ENCODE results near the gene AHR.

Gene AHR

GRCh38 chr7:17266565-17266964 lies 31.9 kb upstream of the AHR start:
- H3K9ac ChIP-seq = no peak overlapping the region
- H3K4me3 ChIP-seq (IDR thresholded peaks at IDR 0.05; ENCODE audit: insufficient read depth, low read depth, low read length) = no peak overlapping the region
- no peaks in the 10 kb centered on the region for H3K36me3 ChIP-seq (ENCODE audit: insufficient read depth)
- H3K4me2 ChIP-seq = no peak overlapping the region
- no peak for TF ChIP-seq CTCF (conservative IDR thresholded peaks at IDR 0.05; ENCODE audit: low read depth, low read length)
- H4K20me1 ChIP-seq (ENCODE audit: insufficient read depth) = no peaks in the 10 kb centered on the region
- H2AFZ ChIP-seq (ENCODE audit: low read depth) = no peak overlapping the region
- no peaks in the 10 kb centered on the region for H3K79me2 ChIP-seq (ENCODE audit: insufficient read depth, low read depth)
- H3K27me3 ChIP-seq (ENCODE audit: insufficient read depth, low read depth) = no peaks in the 10 kb centered on the region
- H3K4me1 ChIP-seq (ENCODE audit: low read depth, poor library complexity, severe bottlenecking) = no peaks in the 10 kb centered on the region
- H3K27ac ChIP-seq = no peak overlapping the region

- no peak for TF ChIP-seq CTCF (conservative IDR thresholded peaks at IDR 0.05; ENCODE audit: low read depth, low read length)
- H3K4me3 ChIP-seq (IDR thresholded peaks at IDR 0.05; ENCODE audit: insufficient read depth, low read depth, low read length) = no peak overlapping the region
- H3K4me2 ChIP-seq = no peak overlapping the region
These were observed 28.9 kb upstream of the AHR start for GRCh38 chr7:17269341-17270221.

DNA sequence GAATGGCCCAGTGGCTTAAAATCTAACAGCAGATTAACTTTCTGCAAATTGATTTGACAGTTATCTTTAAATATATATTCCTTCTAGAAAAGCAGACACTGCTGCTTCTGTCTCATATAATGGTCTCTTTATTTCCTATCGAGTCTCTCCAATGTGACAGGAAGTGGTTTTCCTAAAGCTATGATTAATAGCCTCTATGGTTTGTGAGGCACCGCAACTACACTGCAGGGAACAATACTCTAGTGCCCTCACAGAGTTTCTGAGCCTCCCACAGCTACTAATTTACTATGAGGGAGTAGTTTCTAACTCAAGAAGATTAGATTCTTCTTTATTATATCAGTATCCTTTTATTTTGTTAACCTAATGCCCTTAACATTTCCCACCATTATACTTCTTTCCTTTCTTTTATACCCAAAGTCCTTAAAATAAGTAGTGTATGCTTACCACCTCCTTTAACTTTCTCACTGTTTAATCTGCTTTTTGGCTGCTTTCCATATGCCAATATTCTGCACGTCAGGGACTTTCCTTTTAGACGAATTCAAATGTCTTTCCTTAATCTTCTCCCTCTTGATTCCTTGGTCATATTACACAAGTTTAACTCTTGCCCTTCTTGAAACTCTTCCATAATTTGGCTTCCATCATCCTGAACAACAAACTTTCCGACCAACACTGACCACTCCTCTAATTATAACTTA lies 23.8 kb upstream of the AHR start:
- Histone ChIP-seq H3K4me3 (IDR thresholded peaks at IDR 0.05; ENCODE audit: insufficient read depth, low read depth, low read length) (no peak overlapping the region), H3K27ac (no peak overlapping the region), H4K20me1 (ENCODE audit: insufficient read depth) (no peaks in the 10 kb centered on the region), H3K9ac (no peak overlapping the region), H3K4me1 (ENCODE audit: low read depth, poor library complexity, severe bottlenecking) (peaks cover 18% of the 10 kb centered on the region), H3K36me3 (ENCODE audit: insufficient read depth) (no peaks in the 10 kb centered on the region), H3K4me2 (peak overlapping the region; percentile 36; the same call in 1 of the 2 replicates), H3K79me2 (ENCODE audit: insufficient read depth, low read depth) (no peaks in the 10 kb centered on the region), H2AFZ (ENCODE audit: low read depth) (no peak overlapping the region), H3K27me3 (ENCODE audit: insufficient read depth, low read depth) (no peaks in the 10 kb centered on the region; the same call in 1 of the 2 replicates)
- no peak for TF ChIP-seq CTCF (conservative IDR thresholded peaks at IDR 0.05; ENCODE audit: low read depth, low read length)

More at GRCh38 chr7:17269341-17270221, 28.9 kb upstream of the AHR start:
- Histone ChIP-seq H3K27me3 (ENCODE audit: insufficient read depth, low read depth) (no peaks in the 10 kb centered on the region; the same call in 1 of the 2 replicates), H2AFZ (ENCODE audit: low read depth) (no peak overlapping the region), H3K36me3 (ENCODE audit: insufficient read depth) (no peaks in the 10 kb centered on the region), H3K9ac (no peak overlapping the region), H3K27ac (no peak overlapping the region), H3K4me1 (ENCODE audit: low read depth, poor library complexity, severe bottlenecking) (peaks cover 6% of the 10 kb centered on the region), H4K20me1 (ENCODE audit: insufficient read depth) (no peaks in the 10 kb centered on the region), H3K79me2 (ENCODE audit: insufficient read depth, low read depth) (no peaks in the 10 kb centered on the region)

GRCh38 chr7:17275749-17276671 lies 22.4 kb upstream of the AHR start:
- no peak overlapping the region for H3K27ac ChIP-seq

More at GRCh38 chr7:17275749-17276671, 22.4 kb upstream of the AHR start:
- no peak overlapping the region for H3K9ac ChIP-seq
- H3K4me3 ChIP-seq (IDR thresholded peaks at IDR 0.05; ENCODE audit: insufficient read depth, low read depth, low read length) = no peak overlapping the region
- no peaks in the 10 kb centered on the region; the same call in 1 of the 2 replicates for H3K27me3 ChIP-seq (ENCODE audit: insufficient read depth, low read depth)
- H4K20me1 ChIP-seq (ENCODE audit: insufficient read depth) = no peaks in the 10 kb centered on the region
- TF ChIP-seq CTCF (conservative IDR thresholded peaks at IDR 0.05; ENCODE audit: low read depth, low read length) = no peak
- no peaks in the 10 kb centered on the region for H3K79me2 ChIP-seq (ENCODE audit: insufficient read depth, low read depth)
- H3K4me2 ChIP-seq = 0 out of 2 replicates have a peak overlapping the region, but pooled peaks have one; percentile 36
- H2AFZ ChIP-seq (ENCODE audit: low read depth) = no peak overlapping the region
- H3K4me1 ChIP-seq (ENCODE audit: low read depth, poor library complexity, severe bottlenecking) = peaks cover 18% of the 10 kb centered on the region
- no peaks in the 10 kb centered on the region for H3K36me3 ChIP-seq (ENCODE audit: insufficient read depth)

Measured in KMS-11 (cell line).